ENCODE data around the gene TTF2.
"Not testable (repeated sequence)": the region's sequence is repeated elsewhere in the genome, so short reads cannot be mapped to it uniquely, and the experiment has no call there.

The TTF2 gene

DNA sequence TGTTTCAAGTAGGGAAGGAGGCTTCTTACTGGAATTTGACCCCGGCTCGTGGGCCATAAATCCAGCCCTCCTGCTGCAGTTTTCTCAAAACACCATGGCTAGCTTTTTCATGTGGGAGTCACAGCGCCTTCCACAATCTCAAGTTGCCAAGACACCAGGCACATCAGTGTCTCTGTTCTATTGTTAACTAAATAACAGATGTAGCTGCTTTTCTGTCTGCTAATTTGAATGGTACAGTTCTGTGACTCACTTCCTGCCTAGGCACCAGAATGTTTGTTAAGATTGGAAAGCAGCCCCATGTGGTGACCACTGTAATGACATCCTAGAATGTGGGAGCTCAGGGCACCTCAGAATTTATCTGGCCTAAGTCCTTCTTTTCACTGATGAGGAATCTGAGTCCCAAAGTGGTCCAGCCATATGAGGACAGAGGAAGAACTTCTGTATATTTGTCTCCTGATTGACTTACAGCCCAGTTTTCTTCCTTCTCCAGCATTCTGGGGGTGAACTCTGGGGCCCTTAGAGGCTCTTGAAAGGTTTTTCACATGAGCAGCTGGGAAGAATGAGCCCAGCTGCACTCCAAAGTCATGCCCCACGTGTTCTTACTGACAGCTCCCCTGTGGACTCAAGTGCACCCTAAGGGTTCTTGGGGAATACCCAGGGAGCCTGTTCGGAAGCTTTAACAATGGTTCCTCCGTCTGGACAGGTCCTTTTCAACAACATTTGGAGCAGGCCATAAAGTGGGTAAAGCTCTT, 33.9 kb downstream of the TTF2 start:
- DNase-seq (ENCODE audit: low read depth), result no peak

DNA sequence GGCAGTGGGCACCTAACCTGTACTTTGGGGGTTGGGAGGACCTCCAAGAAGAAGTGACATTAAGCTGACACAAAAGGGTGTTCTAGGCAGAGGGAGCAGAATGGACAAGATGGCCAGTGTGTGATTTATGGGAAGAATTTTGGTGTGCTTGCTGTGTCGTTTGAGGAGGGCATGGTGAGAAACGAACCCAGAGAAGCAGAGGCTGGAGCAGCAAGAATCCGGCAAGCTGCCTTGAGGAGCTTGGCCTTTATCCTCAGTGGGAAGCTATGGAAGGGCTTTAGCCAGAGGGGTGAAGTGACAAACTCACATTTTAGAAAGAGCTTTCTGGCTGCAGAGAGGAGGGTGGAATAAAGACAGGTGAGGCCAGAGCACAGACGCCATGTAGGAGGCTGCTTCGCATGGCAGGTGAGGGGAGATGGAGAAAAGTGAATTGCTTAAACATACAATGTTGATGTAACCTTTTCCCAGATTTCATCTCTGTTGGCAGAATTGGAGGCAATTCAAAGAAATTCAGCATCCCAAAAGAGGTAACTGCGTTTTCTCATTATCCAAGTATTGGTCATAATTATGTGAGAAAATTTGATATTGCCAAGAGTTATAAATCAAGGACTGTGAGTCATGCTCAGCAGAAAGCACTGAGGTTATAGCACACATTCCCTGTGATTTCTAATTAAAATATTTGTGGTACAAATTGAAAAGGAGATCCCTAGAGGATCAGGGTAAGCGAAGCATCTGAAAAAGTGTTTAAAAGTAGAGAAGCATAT, 34.9 kb downstream of the TTF2 start:
- DNase-seq (ENCODE audit: low read depth), result no peak

DNA sequence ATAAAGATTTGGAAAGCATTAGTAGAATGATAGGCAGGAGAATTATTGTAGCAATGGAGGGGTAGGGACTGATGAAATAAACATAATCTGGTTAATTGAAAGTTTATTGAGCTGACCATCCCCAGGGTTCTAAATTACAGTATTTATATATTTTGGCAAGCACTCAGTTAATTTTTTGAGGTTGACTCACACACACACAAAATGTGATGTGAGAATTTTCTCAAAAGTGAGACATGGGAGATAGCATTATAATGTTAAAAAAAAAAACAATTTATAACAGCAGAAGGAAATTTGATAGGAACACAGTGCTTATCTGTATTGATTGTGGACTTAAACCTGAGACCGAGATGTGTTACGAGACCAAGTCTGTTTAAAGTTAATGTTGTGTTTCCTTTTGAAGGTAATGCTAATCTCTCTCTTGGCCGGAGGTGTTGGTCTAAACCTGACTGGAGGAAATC, 36.9 kb downstream of the TTF2 start:
- DNase-seq (ENCODE audit: low read depth), result no peak

DNA sequence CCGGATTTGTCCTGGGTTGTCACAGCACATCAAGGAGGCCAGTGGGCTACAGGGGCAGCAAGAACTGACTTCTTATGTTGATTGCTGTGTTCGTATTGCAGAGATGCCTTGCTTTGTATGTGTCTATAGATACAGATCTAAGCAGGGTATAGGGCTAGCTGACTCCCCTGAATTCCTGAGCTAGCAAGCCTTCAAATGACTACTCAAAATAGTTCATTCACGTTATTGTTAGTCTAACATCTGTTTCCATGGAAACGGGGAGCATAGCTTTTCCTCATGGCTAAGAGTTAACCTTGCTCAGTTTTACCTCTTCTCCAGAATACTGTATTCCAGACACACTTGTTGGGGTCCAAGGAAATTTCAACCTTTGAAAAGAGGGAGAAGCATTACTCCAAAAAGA, 37.3 kb downstream of the TTF2 start:
- no peak for DNase-seq (ENCODE audit: low read depth)

DNA sequence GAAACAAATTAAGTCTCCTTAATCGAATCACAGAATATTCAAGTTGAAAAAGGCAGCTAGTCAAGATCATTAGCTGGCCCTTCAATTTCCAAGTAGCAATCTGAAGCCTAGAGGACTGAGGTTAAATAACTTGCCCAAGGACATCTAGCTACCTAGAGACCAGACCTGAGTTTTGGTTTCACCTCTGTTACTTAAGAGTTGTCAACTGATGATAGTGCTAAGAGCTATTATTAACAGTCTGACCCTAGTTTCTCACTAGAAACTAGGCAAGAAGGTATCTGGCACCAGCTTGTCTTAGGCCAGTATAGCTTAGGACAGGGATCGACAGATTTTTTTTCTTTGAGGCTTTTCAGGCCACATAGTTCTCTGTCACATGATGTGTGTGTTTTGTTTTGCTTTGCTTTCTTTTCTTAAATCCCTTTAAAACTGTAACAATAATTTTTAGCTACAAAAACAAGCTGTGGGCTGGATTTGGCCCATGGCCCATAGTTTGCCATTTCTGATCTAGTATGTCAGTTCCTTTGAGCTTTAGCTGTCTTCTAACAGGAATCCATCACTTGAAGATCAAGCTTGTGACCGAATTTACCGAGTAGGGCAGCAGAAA, 38.3 kb downstream of the TTF2 start:
- no peak for DNase-seq (ENCODE audit: low read depth)

DNA sequence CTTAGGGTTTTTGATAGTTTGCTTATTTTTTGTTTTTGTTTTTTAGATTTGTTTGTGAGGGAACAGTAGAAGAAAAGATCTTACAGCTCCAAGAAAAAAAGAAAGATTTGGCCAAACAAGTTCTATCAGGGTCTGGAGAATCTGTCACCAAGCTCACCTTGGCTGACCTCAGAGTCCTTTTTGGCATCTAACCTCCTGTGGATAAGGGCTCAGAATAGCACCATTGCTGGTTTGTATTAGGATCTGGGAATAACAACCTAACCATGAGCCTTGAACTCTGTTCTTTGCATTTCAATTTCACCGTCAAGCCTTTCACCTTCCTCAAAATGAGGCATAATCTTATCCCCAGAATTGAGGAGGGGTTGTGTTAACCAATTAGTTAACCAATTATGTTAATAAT, 41.2 kb downstream of the TTF2 start:
- DNase-seq (ENCODE audit: low read depth), result no peak

DNA sequence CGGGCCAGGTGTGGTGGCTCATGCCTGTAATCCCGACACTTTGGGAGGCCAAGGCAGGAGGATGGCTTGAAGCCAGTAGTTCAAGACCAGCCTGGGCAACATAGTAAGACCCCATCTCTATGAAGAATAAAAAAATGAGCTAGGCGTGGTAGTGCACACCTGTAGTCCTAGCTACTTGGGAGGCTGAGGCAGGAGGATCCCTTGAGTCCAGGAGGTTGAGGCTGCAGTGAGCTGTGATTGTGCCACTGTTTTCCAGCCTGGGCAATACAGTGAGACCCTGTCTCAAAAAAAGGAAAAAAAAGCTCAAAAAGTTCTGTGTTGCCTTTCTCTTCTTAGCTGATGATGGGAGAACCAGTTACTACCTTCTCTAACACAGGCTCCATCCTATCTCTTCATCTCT, 41.7 kb downstream of the TTF2 start:
- DNase-seq (ENCODE audit: low read depth), result not testable (repeated sequence)

DNA sequence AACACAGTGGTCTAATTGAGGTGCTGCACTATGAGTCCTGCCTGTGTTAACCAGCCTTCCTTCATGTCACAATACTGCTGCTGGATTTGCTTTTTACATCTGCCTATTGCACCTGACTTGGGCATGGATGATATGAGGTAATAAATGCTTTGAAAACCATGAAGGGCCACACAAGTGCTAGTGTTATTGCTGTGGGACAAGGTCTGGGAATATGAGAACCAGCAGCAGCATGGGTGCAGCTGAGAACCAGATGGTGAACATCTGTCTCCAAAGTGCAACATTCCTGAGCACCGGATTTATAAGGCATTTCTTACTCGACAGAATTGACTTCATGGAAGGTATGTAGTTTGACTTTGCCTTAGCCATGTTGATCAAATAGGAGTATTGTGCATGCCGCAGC, 44.9 kb downstream of the TTF2 start:
- DNase-seq (ENCODE audit: low read depth), result no peak

DNA sequence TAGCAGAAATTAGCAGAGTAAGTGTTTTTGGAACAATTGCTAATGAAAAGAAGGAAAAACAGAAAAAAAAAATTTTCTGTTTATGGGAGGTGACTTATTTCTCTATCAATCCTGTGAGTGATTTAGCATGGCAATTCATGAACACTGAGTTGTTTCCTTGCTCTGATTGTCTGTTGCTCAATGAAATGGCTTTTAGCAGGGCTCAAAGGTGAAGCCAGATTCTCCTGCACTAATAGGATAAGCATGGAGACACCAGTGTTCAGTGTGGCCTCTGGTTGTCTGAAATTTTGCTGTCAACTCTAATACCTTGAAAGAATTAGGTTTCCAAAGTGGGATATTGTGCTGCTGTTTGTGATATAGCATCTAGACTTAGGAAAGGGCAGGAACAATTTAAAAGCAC, 45.6 kb downstream of the TTF2 start:
- no peak for DNase-seq (ENCODE audit: low read depth)

DNA sequence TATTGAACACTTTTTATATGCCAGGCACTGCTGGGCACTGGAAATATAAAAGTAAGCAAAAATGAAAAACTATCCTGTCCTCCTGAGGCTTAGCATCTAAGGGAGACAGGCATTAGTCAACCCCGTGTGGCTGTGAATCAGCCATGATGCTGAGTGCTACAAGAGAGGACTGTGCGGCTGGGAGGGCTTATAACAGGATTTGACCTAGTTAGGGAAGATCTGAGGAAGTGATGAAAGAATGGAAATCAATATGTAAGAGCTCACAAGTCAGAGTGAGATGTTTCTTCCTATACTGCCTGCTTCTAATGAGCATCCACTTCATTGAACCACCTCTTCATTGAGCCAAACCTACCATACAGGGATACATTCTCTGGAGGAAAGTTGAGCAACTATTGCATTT, 46.4 kb downstream of the TTF2 start:
- no peak for DNase-seq (ENCODE audit: low read depth)

DNA sequence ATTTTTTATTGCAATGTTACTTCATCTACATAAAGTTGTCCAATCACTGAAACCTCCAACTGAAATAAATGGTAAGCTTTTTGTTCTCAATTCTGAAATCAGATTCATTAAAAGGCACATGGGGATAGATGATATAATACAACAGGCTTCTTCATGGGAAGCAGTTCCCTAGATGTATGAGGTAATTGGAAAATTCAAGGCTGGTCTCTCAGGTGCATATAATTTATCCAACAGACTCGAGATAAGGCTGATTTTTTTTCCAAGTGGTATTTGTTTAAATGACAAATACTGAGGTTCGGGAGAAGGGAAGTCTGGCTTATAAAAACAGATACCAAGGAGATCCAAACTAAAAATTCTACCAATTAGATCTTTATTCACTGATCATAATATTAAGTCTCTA, 47.2 kb downstream of the TTF2 start:
- no peak for DNase-seq (ENCODE audit: low read depth)

DNA sequence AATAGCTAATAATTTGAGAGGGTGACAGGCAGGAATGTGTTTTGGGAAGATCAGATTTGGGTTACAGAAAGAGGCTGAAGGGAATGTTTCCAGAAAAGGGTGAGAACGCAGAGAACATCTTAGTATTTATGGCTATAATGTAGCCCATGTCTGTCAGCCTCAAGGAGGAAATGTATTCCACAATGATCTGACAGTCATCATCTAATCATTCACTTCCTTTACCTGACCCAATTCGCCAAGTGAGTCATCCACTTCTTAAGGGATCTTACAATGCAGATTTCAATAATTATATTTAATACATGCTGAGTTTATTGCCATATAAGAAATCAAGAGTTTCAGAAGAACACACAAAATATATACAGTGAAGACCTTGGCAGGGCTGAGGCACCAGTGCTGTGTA, 50.6 kb downstream of the TTF2 start:
- DNase-seq (ENCODE audit: low read depth), result no peak

DNA sequence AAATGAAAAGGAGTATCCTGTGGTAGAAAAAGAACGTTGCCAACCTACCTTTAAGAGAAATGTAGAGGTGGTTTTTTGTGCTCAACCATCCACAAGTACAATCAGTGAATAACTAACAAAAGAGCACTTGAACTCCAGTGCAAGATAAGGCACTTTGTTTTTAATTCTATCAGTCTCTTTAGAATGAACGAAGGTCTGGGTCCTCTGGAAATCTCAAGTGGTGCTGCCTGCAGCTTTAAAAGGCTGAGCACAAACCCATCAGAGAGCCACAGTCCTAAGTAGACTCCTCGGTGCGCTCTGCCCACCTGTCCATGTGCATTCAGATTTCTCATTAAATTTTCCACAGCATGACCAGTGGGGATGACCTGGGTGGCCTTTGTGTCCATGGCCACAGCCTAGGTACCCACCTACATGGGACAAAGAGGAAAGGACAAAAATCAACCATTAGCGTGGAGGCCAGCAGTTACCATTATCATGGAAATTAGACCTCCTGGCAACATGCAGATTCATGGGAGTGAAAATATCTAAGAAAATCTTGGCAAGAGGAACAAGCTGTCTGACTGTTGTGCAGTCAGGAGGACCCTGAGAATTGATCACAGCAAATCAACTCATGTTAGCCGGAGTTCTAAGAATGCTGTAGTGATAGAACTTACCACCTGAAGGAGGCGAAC, 52.1 kb downstream of the TTF2 start:
- no peak for DNase-seq (ENCODE audit: low read depth)

DNA sequence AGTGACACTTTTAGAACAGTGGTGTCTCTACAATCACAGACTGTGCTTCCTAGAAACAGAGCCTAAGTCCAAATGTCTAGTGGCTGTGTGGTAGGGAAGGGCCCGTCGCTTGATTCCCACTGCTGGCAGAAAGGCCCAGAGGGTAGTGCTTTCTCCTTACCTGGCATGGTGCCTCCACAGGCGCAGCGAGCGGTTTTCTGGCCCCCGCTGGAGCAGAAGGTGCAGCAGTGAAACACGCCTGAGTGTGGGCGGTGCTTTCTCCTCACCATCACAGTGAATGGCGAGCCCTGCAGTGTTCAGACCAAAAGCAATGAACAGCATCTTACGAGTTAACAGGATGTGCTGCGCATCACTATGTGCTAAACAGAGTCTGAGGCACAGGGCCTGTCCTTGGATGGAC, 53.1 kb downstream of the TTF2 start:
- no peak for DNase-seq (ENCODE audit: low read depth)

DNA sequence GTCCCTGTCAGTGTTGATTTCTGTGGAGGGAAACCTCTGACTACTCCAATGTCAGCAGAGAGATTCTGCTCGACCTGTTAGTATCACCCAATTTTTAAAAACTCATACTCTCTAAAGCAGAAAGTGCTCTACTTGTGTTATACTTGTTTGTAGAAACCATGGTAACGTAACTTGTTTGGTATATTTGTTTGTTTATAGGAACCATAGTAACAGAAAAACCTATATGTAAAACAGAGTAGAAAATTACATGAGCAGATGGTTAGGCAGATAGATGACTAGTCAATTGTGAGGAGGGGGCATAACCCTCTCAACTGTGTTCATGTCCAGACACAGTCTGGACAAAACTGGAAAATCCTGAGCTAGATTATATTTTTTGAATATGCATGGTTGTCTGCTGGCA, 54.8 kb downstream of the TTF2 start:
- no peak for DNase-seq (ENCODE audit: low read depth)

DNA sequence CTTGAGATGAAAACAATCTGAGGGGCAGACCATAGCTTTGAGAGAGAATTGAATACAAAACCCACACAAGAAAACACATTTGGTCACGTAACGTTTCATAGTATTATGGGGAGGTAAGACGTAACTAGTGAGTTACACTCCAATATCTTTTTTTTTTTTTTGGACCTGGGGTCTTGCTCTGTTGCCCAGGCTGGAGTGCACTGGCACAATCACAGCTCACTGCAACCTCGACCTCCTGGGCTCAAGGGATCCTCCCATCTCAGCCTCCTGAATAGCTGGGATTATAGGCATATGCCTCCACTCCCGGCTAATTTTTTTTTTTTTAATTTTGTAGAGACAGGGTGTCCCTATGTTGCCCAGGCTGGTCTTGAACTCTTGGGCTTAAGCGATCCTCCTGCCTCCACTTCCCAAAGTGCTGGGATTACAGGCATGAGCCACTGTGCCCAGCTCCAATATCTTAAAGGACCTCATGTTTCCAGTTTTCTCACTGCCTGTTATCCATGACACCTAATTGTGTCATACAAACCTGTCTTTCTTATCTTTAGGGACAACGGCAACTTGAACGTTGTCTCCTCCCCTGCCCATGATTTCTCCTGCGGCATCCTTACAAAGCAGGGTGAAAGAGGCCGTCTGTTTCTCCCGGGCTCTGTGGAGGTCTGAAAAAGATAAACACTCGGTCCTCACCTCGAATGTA, 56.1 kb downstream of the TTF2 start:
- no peak for DNase-seq (ENCODE audit: low read depth)

DNA sequence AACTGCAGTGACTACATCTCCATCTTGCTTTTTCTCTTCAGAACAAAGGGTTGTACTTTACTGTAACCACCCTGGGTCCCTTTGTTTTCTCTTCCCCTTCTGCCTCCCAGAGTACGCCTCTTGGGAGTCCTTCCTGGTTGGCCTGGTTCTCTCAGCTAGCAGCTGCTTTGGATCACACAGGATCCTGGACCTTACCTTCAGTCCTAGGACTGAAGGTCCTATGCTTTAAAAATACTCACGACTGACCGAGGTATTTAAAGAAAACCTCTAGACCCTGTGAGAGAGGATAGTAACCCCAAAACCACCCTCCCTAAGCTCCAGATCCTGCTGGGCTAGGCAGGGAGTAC, 56.6 kb downstream of the TTF2 start:
- DNase-seq (ENCODE audit: low read depth), result no peak

DNA sequence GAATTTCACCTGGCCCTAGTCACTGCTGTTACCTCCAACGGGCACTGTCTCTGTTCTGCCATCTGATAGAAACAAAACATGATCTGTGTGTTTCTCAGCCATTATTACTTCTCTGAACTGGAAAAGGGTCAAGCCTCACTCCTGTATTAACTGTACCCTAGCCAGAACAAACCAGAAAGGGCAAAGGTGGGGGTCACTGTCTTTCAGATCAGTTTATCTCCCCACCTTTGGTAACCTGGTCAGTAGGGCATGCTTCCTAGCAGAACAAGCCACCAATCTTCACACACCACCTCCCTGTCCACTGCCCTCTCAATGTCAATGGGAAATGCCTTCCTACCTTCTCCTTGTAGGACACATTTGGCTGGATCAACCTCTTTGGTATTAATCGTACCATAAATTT, 57.6 kb downstream of the TTF2 start:
- no peak for DNase-seq (ENCODE audit: low read depth)

DNA sequence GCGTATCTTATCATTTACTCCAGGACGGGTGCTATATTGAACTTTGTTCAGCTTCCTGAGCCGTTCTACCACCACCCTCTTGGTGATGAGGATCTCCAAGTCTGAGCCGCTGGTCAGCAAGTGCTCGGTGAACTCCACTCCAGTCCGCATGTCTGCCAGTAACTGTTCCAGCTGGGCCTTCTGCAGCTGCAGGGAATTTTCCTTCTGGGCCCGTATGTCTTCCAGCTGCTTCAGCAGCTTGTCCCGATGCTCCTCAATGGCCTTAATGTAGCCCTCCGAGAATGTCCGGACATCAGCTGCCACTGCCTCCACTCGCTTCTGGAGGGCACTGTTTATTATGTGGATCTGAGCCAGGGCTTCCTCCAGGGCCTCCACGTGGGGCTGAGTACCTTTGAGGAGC, 58.0 kb downstream of the TTF2 start:
- DNase-seq (ENCODE audit: low read depth), result no peak

DNA sequence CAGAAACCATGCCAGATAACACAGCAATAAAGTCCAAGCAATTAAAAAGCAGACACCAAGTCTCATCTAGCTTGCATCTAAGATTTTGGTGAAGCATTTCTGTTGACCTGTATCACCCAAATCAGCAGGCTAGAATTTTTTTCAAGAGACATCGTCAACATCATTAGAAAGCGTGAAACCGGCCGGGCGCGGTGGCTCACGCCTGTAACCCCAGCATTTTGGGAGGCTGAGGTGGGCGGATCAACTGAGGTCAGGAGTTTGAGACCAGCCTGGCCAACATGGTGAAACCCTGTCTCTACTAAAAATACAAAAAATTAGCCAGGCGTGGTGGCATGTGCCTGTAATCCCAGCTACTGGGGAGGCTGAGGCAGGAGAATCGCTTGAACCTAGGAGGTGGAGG, 59.0 kb downstream of the TTF2 start:
- not testable (repeated sequence) for DNase-seq (ENCODE audit: low read depth)

DNA sequence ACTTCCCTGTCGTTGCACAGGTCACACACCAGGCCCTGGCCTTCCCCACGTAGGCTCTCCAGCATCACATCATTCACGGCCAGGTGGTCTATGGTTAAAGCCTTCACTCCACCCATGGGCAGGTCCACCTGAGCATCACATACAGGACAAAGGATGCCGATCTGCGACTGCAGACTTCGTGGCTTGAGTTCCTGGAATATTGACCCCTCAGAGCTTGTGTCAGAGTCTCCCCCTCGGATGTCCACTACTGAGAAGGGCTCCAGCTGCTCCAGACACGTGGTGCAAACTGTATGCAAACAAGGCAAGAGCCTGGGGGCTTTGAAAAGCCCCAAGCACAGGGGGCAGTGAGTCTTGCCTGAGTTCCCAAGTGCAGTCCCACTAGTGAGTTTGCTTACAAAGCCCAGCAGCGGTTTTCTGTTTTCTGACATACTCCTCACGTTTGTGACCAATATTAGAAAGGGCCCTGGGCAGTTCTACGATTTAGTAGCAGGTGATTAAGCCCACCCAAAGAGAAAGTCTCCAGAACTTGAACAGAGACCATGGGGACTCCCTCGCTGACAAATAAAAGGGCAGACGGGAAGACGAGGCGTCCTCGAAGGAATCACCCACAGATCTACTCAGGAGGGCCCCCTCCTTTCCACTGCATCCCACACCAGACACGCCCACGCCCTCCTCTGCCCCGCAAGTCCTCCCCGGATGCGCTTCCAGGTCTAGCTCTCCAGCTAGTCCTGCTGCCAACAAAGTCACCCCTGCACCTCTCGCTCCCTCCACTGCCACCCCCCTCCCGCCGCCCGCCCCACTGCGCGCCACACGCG, 60.9 kb downstream of the TTF2 start:
- DNase-seq (ENCODE audit: low read depth), result no peak

Measured in stimulated activated CD8-positive, alpha-beta memory T cell treated with anti-CD3 and anti-CD28 coated beads, Interleukin-12 subunit alpha, Interleukin-12 subunit beta, amount 100 ng/mL, for 4 hours (primary cell).